AG09309 (cell line): ENCODE results near the gene GPR137.

ENCODE experiments used
- DNase-seq: peaks from one replicate; pipeline ENCODE4 v3.0.0-alpha.2; 2010; ENCODE audit warnings: low read depth
- H3K4me3 ChIP-seq: 2 replicates; pipeline ENCODE4 v1.5.1; 2011; ENCODE audit warnings: mild to moderate bottlenecking, low read depth, low read length, moderate library complexity; ENCODE audit not compliant: control insufficient read depth
- CTCF ChIP-seq: IDR thresholded peaks from 2 replicates; pipeline ENCODE4 v1.5.1; 2011; ENCODE audit warnings: mild to moderate bottlenecking, low read depth, low read length, inconsistent platforms; ENCODE audit not compliant: insufficient read depth, control insufficient read depth; ENCODE audit errors: missing control alignments

Gene GPR137

GRCh38 chr11:64259533-64260067 is 26.0 kb upstream of the GPR137 start:
- H3K4me3 ChIP-seq: no peak overlapping the region
- no peak for DNase-seq
- TF ChIP-seq CTCF: no peak

- TF ChIP-seq CTCF: no peak
- no peak for DNase-seq
Observed at GRCh38 chr11:64260147-64260708, 25.4 kb upstream of the GPR137 start.

GRCh38 chr11:64261556-64262080 is 24.0 kb upstream of the GPR137 start:
- no peak overlapping the region for H3K4me3 ChIP-seq
- TF ChIP-seq CTCF: no peak
- DNase-seq: no peak

More at GRCh38 chr11:64260147-64260708, 25.4 kb upstream of the GPR137 start:
- no peak overlapping the region for H3K4me3 ChIP-seq

- DNase-seq: no peak
- no peak for TF ChIP-seq CTCF
- no peak overlapping the region for H3K4me3 ChIP-seq
Observed at GRCh38 chr11:64262271-64263002, 23.2 kb upstream of the GPR137 start.

GRCh38 chr11:64263021-64263946 is 22.4 kb upstream of the GPR137 start:
- no peak for TF ChIP-seq CTCF
- H3K4me3 ChIP-seq: no peak overlapping the region
- DNase-seq: no peak

GRCh38 chr11:64263947-64264317 is 21.7 kb upstream of the GPR137 start:
- DNase-seq: no peak
- no peak for TF ChIP-seq CTCF
- H3K4me3 ChIP-seq: no peak overlapping the region
